AG09319 (cell line): ENCODE data around the gene PRG3.

Experiments used
- DNase-seq: peaks from one replicate; pipeline ENCODE4 v3.0.0-alpha.2; 2010; ENCODE audit warnings: low read depth; ENCODE audit errors: extremely low read depth
- TF ChIP-seq, protein P1 (sequence below): IDR thresholded peaks from 2 replicates; pipeline ENCODE4 v1.5.1; 2011; ENCODE audit warnings: low read depth, mild to moderate bottlenecking, inconsistent platforms, low read length, moderate library complexity

Gene PRG3

DNA sequence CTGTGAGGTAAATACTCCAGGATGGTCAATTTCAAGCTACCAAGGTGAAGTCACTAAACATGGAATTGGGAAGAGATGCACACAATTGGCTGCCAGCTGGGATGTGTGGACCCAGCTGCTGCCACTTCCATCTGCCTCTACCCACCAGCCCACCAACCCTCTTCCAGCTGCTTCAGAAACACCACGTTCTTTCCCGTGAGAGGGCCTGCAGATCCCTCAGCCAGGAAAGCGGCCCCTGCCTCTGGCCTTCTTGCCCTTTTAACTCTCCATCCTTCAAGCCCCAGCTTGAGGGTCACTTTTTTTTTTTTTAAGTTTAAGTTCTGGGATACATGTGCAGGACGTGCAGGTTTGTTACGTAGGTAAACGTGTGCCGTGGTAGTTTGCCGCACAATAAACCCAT is 20.0 kb downstream of the PRG3 start:
- TF ChIP-seq, protein P1, sequence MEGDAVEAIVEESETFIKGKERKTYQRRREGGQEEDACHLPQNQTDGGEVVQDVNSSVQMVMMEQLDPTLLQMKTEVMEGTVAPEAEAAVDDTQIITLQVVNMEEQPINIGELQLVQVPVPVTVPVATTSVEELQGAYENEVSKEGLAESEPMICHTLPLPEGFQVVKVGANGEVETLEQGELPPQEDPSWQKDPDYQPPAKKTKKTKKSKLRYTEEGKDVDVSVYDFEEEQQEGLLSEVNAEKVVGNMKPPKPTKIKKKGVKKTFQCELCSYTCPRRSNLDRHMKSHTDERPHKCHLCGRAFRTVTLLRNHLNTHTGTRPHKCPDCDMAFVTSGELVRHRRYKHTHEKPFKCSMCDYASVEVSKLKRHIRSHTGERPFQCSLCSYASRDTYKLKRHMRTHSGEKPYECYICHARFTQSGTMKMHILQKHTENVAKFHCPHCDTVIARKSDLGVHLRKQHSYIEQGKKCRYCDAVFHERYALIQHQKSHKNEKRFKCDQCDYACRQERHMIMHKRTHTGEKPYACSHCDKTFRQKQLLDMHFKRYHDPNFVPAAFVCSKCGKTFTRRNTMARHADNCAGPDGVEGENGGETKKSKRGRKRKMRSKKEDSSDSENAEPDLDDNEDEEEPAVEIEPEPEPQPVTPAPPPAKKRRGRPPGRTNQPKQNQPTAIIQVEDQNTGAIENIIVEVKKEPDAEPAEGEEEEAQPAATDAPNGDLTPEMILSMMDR, result no peak
- no peak for DNase-seq

DNA sequence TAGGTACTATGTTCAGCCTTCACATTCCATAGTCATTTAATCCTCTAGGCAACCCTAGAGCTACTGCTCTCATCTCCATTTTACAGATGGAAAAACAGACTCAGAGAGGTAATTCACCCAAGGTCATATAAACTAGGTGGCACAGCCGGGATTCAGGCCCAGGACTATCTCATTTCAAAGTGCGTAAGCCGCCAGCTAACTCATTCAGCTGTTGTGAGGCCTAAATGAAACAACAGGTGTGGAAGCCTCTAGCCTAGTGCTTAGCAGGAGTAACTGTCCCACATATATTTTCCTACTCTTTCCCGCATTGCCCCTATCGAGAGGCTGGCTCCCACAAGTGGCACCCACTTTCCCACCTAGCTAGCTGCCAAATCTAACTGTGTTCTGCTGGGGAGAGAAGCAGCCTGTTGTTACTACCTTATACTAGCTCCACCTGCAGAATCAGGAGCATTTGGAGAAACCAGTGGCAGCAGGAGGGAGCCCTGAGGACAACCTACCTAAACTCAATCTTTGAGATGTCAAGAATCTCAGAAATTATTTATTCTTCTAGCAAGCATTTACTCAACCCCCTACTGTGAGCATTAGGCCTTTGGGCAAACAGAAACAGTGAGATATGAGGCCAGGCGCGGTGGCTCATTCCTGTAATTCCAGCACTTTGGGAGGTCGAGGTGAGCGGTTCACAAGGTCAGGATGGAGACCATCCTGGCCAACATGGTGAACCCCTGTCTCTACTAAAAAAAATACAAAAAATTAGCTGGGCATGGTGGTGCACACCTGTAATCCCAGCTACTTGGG is 20.9 kb downstream of the PRG3 start:
- TF ChIP-seq, protein P1, result no peak
- DNase-seq, result no peak

- TF ChIP-seq, protein P1, result no peak
- no peak for DNase-seq
Observed at GRCh38 chr11:57359396-57359795, 21.6 kb downstream of the PRG3 start.

DNA sequence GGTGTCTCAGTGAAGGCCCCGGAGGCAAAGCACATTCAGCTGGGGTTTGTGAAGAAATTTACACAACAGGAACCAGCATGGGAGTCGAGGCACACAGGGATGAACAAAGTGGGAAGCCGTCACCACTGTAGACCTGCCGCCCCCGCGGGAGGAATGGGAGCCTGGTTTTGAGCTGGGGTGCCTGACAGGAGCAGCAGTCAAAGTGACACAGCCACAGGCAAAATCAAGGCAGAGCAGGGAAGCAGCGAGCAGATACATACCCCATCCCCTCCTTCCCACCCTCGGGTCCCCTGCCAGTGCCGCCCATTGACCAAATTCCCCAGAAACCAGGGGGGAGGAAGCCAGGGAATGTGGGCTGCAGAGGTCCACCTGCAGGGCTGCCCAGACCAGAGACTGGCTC is 22.0 kb downstream of the PRG3 start:
- DNase-seq, result no peak
- TF ChIP-seq, protein P1, result no peak

DNA sequence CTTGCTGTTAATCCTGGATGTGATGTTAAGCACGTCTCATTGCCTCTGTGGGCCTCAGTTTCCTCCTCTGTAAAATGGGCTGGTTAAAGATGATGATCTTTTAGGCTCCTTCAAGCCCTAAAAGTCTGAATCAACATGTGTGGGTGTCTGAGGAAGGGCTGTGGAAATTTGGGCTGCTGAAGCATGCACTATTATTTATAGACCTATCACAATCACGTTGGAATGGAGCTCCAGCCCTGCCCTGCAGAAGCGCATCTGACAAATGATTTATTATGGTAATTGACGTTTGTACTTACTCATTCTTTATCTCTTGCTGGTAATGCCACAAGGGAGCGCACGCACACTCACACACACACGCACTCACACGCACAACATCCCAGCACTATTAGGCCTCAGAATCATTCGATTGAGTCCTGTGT is 22.4 kb downstream of the PRG3 start:
- TF ChIP-seq, protein P1, result no peak
- no peak for DNase-seq

DNA sequence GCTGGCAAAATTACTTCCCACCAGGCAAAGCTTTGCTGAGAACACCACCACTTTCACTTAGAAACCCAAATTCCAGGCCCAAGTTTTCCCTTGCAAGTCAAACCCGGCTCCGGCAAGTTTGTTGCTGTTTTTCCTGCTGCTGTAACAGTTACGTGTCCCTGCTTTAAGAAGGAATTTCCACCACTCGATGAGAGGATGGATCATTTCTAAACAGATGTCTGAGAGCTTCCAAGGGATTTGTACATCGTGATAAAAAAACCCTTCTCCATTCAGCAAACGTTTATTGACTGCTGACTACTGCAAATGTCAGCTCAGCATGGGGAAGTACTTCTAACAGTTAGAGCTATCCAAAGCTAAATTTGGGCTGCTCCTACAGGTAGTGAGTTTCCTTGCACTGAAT is 23.1 kb downstream of the PRG3 start:
- TF ChIP-seq, protein P1, result no peak
- no peak for DNase-seq

DNA sequence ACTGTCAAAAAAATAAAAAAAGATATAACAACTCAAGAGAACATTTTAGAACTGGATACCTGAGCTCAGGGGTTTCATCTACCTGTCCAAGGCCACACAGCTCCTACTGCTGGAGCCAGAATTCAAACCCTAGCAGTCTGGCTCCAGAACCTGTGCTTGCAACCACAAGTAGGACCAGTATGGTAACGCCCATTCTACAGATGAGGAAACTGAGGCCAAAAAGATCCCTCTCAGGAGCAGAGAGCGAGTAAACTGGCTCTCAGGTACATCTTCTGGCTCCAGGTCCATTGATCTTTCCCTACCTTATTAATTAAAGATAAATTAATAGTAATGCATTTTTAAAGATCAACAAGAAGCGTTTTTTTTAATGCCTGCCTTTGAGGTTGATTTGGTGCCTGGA is 23.6 kb downstream of the PRG3 start:
- TF ChIP-seq, protein P1, result no peak
- DNase-seq, result no peak
